Stomach smooth muscle (tissue), 2 donors: Measurements from ENCODE around the gene UGGT1.

Source experiments
- H3K27ac ChIP-seq: one replicate; pipeline ENCODE4 v1.7.0; 2013; ENCODE audit warnings: mild to moderate bottlenecking, low read length, inconsistent platforms
- H3K27me3 ChIP-seq, 2 donors: one replicate each; pipeline ENCODE4 v1.7.0; 2013; ENCODE audit warnings: low read length in 2 of 2; ENCODE audit not compliant: insufficient read depth in 2 of 2, control insufficient read depth in 1 of 2
- H3K36me3 ChIP-seq, 2 donors: one replicate each; pipeline ENCODE4 v1.7.0; 2013; ENCODE audit warnings: low read length in 2 of 2; ENCODE audit not compliant: control insufficient read depth in 2 of 2, insufficient read depth in 2 of 2
- H3K4me1 ChIP-seq: one replicate; pipeline ENCODE4 v1.7.0; 2013; ENCODE audit warnings: low read length; ENCODE audit not compliant: control insufficient read depth, insufficient read depth
- H3K4me3 ChIP-seq, 2 donors: one replicate each; pipeline ENCODE4 v1.7.0; 2013; ENCODE audit warnings: low read length in 2 of 2
- H3K9ac ChIP-seq, 2 donors: one replicate each; pipeline ENCODE4 v1.7.0; 2013; ENCODE audit warnings: low read length in 2 of 2, mild to moderate bottlenecking in 1 of 2
- H3K9me3 ChIP-seq, 2 donors: one replicate each; pipeline ENCODE4 v1.7.0; 2013; ENCODE audit warnings: low read length in 2 of 2; ENCODE audit not compliant: control insufficient read depth in 2 of 2
- donor health status: healthy.
- donor health status: Pancreatic carcinoma.

UGGT1 gene

DNA sequence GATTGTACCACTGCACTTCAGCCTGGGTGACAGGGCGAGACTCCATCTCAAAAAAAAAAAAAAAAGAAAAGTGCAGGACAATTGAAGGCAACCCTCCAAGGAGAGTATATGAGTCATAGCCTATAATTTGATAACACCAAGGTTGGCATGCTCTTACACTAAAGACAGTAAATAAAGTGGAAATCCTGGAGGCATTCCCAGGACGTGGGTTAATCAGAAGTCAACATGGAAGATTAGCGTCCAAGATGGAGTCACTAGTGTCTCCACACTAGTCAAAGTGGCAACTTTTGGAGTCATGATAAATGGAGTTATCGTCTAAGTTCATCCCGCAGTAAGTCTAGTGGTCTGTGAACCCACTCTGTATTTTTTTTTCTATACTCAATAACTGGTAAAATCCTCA lies 21.2 kb upstream of the UGGT1 start:
- Histone ChIP-seq H3K9me3 (no peaks in the 10 kb centered on the region), H3K9ac (no peak overlapping the region), H3K36me3 (no peaks in the 10 kb centered on the region), H3K27ac (no peak overlapping the region), H3K4me3 (no peak overlapping the region), H3K4me1 (no peaks in the 10 kb centered on the region), H3K27me3 (no peaks in the 10 kb centered on the region)

- H3K27ac ChIP-seq, result no peak overlapping the region
- H3K4me3 ChIP-seq, result no peak overlapping the region
- no peak overlapping the region for H3K9ac ChIP-seq
- no peaks in the 10 kb centered on the region for H3K36me3 ChIP-seq
- no peaks in the 10 kb centered on the region for H3K9me3 ChIP-seq
- no peaks in the 10 kb centered on the region for H3K27me3 ChIP-seq
- H3K4me1 ChIP-seq, result no peaks in the 10 kb centered on the region
Observed at GRCh38 chr2:128073278-128073677, 17.7 kb upstream of the UGGT1 start.

GRCh38 chr2:128076461-128077106 lies 14.4 kb upstream of the UGGT1 start:
- Histone ChIP-seq H3K27ac (no peak overlapping the region), H3K36me3 (no peaks in the 10 kb centered on the region), H3K4me1 (no peaks in the 10 kb centered on the region), H3K4me3 (no peak overlapping the region), H3K9me3 (no peaks in the 10 kb centered on the region), H3K27me3 (no peaks in the 10 kb centered on the region), H3K9ac (no peak overlapping the region)

DNA sequence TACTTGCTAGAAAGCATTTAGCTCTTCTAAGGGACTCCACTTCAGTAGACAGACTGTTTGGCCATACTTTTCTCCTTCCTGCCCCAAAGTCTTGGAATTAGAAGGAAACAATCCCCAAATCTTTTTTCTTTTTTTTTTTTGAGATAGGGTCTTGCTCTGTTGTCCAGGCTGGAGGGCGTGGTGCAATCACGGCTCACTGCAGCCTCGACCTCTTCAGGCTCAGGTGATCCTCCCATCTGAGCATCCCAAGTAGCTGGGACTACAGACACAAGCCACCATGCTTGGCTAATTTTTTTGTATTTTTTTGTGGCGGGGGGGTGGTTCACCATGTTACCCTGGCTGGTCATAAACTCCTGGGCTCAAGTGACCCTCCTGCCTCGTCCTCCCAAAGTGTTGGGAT lies 6.2 kb upstream of the UGGT1 start:
- H3K9ac ChIP-seq, result no peak overlapping the region
- no peaks in the 10 kb centered on the region for H3K4me1 ChIP-seq
- H3K27ac ChIP-seq, result no peak overlapping the region
- no peaks in the 10 kb centered on the region for H3K27me3 ChIP-seq
- H3K9me3 ChIP-seq, result no peaks in the 10 kb centered on the region
- no peaks in the 10 kb centered on the region for H3K36me3 ChIP-seq
- H3K4me3 ChIP-seq, result no peak overlapping the region

GRCh38 chr2:128086244-128086643 lies 4.8 kb upstream of the UGGT1 start:
- Histone ChIP-seq H3K9me3 (no peaks in the 10 kb centered on the region), H3K27me3 (no peaks in the 10 kb centered on the region), H3K27ac (no peak overlapping the region), H3K9ac (no peak overlapping the region), H3K4me1 (no peaks in the 10 kb centered on the region), H3K36me3 (no peaks in the 10 kb centered on the region), H3K4me3 (no peak overlapping the region)

GRCh38 chr2:128090575-128090944 lies 440 bp upstream of the UGGT1 start:
- peak overlapping the region; percentile 84 to 96 for H3K4me3 ChIP-seq
- H3K9ac ChIP-seq, result peak overlapping the region; percentile 61 to 97
- H3K27me3 ChIP-seq, result no peaks in the 10 kb centered on the region
- peak overlapping the region; percentile 84 for H3K27ac ChIP-seq
- no peaks in the 10 kb centered on the region for H3K9me3 ChIP-seq
- no peaks in the 10 kb centered on the region for H3K4me1 ChIP-seq
- no peaks in the 10 kb centered on the region for H3K36me3 ChIP-seq

DNA sequence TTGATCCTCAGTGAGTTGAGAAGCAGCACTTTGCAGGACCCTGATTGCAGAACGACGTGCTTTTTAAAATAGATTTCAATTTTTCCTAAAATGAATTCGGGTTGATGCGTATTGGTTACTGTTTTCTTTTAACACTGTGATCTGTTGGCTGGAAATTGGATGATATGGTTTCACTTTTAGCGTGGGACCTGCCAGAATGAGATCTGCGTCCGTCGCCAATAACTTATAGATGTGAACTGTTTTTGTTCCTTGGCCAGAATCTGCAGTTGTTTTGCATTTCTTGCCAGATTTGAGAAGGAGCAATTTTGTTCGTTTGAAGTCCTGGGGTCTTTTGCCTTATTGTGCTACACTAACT lies 703 bp downstream of the UGGT1 start:
- Histone ChIP-seq H3K4me3 (peak overlapping the region; percentile 84 to 96), H3K9ac (peak overlapping the region; percentile 70 to 97), H3K4me1 (no peaks in the 10 kb centered on the region), H3K36me3 (no peaks in the 10 kb centered on the region), H3K9me3 (no peaks in the 10 kb centered on the region), H3K27me3 (no peaks in the 10 kb centered on the region), H3K27ac (peak overlapping the region; percentile 84)

- H3K9me3 ChIP-seq, result no peaks in the 10 kb centered on the region
- H3K36me3 ChIP-seq, result peaks cover 2% of the 10 kb centered on the region in 2 donors
- no peak overlapping the region for H3K4me3 ChIP-seq
- H3K27me3 ChIP-seq, result no peaks in the 10 kb centered on the region
- no peak overlapping the region for H3K27ac ChIP-seq
- H3K4me1 ChIP-seq, result no peaks in the 10 kb centered on the region
- no peak overlapping the region for H3K9ac ChIP-seq
Observed at GRCh38 chr2:128092656-128093055, 1.7 kb downstream of the UGGT1 start.

GRCh38 chr2:128093762-128094161 lies 2.8 kb downstream of the UGGT1 start:
- Histone ChIP-seq H3K4me1 (no peaks in the 10 kb centered on the region), H3K27ac (no peak overlapping the region), H3K4me3 (no peak overlapping the region), H3K27me3 (no peaks in the 10 kb centered on the region), H3K9me3 (no peaks in the 10 kb centered on the region), H3K9ac (no peak overlapping the region), H3K36me3 (peaks cover 3 to 7% of the 10 kb centered on the region in 2 donors)

DNA sequence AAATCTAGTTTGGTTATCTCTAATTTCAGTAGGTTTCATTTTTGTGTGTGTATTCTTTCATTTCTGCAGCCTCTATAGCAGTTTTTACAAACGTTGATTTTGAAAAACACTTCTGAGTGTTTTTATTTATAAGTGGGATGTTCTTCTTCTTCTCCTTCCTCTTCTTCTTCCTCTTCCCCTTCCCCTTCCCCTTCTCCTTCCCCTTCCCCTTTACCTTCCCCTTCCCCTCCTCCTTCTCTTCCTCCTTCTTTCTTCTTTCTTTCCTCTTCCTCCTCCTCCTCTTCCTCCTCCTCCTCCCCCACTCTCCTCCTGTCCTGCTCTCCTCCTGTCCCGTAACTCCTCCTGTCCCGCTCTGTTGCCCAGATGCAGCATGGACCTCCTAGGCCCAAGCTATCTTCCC lies 4.2 kb downstream of the UGGT1 start:
- Histone ChIP-seq H3K27me3 (no peaks in the 10 kb centered on the region), H3K9ac (no peak overlapping the region), H3K4me3 (no peak overlapping the region), H3K4me1 (no peaks in the 10 kb centered on the region), H3K36me3 (peaks cover 7% of the 10 kb centered on the region in 2 donors), H3K9me3 (no peaks in the 10 kb centered on the region), H3K27ac (no peak overlapping the region)

GRCh38 chr2:128103407-128103806 lies 12.4 kb downstream of the UGGT1 start:
- Histone ChIP-seq H3K9me3 (no peaks in the 10 kb centered on the region), H3K27ac (no peak overlapping the region), H3K9ac (no peak overlapping the region), H3K27me3 (no peaks in the 10 kb centered on the region), H3K4me3 (no peak overlapping the region), H3K4me1 (no peaks in the 10 kb centered on the region), H3K36me3 (peaks cover 8 to 12% of the 10 kb centered on the region in 2 donors)
